HepG2 (cell line): ENCODE data around the gene ZMYND8. TPM values are rescaled to one million over a fixed set of nuclear protein-coding genes. Genes with fewer than 3 reads are reported as not detected.

Experiments
- ELF3 ChIP-seq: IDR thresholded peaks from 2 replicates; pipeline ENCODE4 v1.6.1; 2016; ENCODE audit warnings: missing genetic modification reagents, missing compliant biosample characterization
- MYC ChIP-seq: sonication (generic); formaldehyde crosslinking; IDR thresholded peaks from 2 replicates; pipeline ENCODE4 v1.9.0; 2021; ENCODE audit warnings: missing genetic modification reagents, borderline replicate concordance
- SAFB2 ChIP-seq: sonication (generic); formaldehyde crosslinking; IDR thresholded peaks from 2 replicates; pipeline ENCODE4 v1.5.1; 2020; ENCODE audit warnings: missing genetic modification reagents, low read depth, mild to moderate bottlenecking, borderline replicate concordance
- ZBTB25 ChIP-seq: IDR thresholded peaks from 2 replicates; pipeline ENCODE4 v1.6.1; 2018; ENCODE audit warnings: missing genetic modification reagents
- ZNF546 ChIP-seq: sonication (generic); formaldehyde crosslinking; conservative IDR thresholded peaks from 2 replicates; pipeline ENCODE4 v1.8.1; 2023; ENCODE audit warnings: mild to moderate bottlenecking, missing genetic modification reagents
- polyA plus RNA-seq, 8 experiments: library from polyadenylated mRNA; depleted of rRNA in 3 of 8; stranded (reverse) in 7 of 8; unstranded in 1 of 8; fragments of >200 nt; fragmentation: Illumina TruSeq in 4 of 8; extraction: Trizol in 4 of 8; gene quantifications; 2 replicates each; pipeline versions ENCODE4 v1.2.1 to v1.2.3, GENCODE V29; 2011 to 2016; ENCODE audit warnings: low read depth in 4 of 8, missing spikeins in 1 of 8, mixed read lengths in 1 of 8; ENCODE audit not compliant: insufficient read depth in 1 of 8
- total RNA-seq, 5 experiments: library from RNA; depleted of rRNA; stranded (reverse); fragments of >200 nt; fragmentation: Illumina TruSeq; extraction: Trizol; gene quantifications; 2 replicates each; pipeline ENCODE4 v1.2.3, GENCODE V29; 2016; ENCODE audit warnings: low read depth in 1 of 5
- TF ChIP-seq, protein P1 (sequence below): sonication (generic); formaldehyde crosslinking; IDR thresholded peaks from 2 replicates; pipeline ENCODE4 v1.4.0; 2020; ENCODE audit warnings: low read depth, missing genetic modification reagents
- TF ChIP-seq, protein P2 (sequence below): sonication (generic); formaldehyde crosslinking; IDR thresholded peaks from 2 replicates; pipeline ENCODE4 v1.4.0; 2020; ENCODE audit warnings: missing genetic modification reagents, borderline replicate concordance
- TF ChIP-seq, protein P3 (sequence below): sonication (generic); formaldehyde crosslinking; conservative IDR thresholded peaks from 2 replicates; pipeline ENCODE4 v1.4.0; 2020; ENCODE audit warnings: missing genetic modification reagents

ZMYND8 gene
- total and polyA plus RNA-seq, 2 of the 13 experiments (the other 11 are each of a cell fraction or from before 2014, with no cell fraction given): 53.9 to 84.7 TPM

DNA sequence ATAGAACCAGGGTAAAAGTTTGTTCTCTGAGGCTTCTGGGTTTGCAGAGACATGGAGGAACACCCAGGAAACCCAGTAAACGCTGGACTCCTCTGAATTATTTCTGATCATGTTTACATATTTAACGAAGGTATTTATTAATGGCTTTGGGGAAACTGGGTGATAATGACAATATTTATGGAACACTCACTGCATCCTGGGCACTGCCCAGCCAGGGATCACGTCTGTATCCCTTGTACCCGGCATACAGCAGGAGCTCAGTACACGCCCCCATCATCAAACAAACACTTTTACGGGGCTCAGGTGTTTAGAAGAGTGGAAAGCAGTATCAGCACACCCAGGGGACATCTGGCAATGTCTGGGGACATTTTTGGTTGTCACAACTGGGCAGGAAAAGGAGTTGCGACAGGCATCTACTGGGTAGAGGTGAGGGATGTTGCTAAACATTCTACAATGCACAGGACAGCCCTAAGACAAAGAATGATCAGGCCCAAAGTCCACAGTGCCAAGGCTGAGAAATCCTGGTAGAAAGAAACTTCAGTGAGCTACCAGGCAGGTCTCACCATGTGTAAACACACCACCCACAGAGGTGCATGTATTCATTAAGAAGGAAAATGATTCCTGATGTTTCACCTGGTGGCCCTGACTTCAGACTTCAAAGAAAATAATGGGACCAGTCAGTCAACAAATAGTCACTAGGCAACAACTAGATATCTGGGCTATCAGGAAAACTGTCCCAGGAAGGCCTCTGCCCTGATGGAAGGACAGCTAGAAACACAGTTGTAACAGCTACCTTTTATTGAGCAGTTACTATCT lies 35.3 kb downstream of the ZMYND8 start (continued):
- TF ChIP-seq ZBTB25 (CRISPR knock-in tag) (peak; percentile 45; the same call in 1 of the 2 replicates), SAFB2 (CRISPR knock-in tag) (no peak), ZNF546 (CRISPR knock-in tag) (no peak), ELF3 (CRISPR knock-in tag) (no peak; the same call in 1 of the 2 replicates), MYC (CRISPR knock-in tag) (no peak)
- TF ChIP-seq, protein P1, sequence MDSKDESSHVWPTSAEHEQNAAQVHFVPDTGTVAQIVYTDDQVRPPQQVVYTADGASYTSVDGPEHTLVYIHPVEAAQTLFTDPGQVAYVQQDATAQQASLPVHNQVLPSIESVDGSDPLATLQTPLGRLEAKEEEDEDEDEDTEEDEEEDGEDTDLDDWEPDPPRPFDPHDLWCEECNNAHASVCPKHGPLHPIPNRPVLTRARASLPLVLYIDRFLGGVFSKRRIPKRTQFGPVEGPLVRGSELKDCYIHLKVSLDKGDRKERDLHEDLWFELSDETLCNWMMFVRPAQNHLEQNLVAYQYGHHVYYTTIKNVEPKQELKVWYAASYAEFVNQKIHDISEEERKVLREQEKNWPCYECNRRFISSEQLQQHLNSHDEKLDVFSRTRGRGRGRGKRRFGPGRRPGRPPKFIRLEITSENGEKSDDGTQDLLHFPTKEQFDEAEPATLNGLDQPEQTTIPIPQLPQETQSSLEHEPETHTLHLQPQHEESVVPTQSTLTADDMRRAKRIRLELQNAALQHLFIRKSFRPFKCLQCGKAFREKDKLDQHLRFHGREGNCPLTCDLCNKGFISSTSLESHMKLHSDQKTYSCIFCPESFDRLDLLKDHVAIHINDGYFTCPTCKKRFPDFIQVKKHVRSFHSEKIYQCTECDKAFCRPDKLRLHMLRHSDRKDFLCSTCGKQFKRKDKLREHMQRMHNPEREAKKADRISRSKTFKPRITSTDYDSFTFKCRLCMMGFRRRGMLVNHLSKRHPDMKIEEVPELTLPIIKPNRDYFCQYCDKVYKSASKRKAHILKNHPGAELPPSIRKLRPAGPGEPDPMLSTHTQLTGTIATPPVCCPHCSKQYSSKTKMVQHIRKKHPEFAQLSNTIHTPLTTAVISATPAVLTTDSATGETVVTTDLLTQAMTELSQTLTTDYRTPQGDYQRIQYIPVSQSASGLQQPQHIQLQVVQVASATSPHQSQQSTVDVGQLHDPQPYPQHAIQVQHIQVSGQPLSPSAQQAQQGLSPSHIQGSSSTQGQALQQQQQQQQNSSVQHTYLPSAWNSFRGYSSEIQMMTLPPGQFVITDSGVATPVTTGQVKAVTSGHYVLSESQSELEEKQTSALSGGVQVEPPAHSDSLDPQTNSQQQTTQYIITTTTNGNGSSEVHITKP (CRISPR knock-in tag): peak; percentile 21; the same call in 1 of the 2 replicates
- TF ChIP-seq, protein P2, sequence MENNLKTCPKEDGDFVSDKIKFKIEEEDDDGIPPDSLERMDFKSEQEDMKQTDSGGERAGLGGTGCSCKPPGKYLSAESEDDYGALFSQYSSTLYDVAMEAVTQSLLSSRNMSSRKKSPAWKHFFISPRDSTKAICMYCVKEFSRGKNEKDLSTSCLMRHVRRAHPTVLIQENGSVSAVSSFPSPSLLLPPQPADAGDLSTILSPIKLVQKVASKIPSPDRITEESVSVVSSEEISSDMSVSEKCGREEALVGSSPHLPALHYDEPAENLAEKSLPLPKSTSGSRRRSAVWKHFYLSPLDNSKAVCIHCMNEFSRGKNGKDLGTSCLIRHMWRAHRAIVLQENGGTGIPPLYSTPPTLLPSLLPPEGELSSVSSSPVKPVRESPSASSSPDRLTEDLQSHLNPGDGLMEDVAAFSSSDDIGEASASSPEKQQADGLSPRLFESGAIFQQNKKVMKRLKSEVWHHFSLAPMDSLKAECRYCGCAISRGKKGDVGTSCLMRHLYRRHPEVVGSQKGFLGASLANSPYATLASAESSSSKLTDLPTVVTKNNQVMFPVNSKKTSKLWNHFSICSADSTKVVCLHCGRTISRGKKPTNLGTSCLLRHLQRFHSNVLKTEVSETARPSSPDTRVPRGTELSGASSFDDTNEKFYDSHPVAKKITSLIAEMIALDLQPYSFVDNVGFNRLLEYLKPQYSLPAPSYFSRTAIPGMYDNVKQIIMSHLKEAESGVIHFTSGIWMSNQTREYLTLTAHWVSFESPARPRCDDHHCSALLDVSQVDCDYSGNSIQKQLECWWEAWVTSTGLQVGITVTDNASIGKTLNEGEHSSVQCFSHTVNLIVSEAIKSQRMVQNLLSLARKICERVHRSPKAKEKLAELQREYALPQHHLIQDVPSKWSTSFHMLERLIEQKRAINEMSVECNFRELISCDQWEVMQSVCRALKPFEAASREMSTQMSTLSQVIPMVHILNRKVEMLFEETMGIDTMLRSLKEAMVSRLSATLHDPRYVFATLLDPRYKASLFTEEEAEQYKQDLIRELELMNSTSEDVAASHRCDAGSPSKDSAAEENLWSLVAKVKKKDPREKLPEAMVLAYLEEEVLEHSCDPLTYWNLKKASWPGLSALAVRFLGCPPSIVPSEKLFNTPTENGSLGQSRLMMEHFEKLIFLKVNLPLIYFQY: no peak
- TF ChIP-seq, protein P3, sequence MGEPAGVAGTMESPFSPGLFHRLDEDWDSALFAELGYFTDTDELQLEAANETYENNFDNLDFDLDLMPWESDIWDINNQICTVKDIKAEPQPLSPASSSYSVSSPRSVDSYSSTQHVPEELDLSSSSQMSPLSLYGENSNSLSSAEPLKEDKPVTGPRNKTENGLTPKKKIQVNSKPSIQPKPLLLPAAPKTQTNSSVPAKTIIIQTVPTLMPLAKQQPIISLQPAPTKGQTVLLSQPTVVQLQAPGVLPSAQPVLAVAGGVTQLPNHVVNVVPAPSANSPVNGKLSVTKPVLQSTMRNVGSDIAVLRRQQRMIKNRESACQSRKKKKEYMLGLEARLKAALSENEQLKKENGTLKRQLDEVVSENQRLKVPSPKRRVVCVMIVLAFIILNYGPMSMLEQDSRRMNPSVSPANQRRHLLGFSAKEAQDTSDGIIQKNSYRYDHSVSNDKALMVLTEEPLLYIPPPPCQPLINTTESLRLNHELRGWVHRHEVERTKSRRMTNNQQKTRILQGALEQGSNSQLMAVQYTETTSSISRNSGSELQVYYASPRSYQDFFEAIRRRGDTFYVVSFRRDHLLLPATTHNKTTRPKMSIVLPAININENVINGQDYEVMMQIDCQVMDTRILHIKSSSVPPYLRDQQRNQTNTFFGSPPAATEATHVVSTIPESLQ: no peak
- TF ChIP-seq, all 625 proteins: peak for 186
